ENCODE results near the gene VSX1. TPM values are rescaled to one million over a fixed set of nuclear protein-coding genes. Genes with fewer than 3 reads are reported as not detected.

Gene VSX1
- not detected in 2 replicates for polyA plus RNA-seq (2013)

- H2BK5ac ChIP-seq (ENCODE audit: low read depth, low read length, poor library complexity) = no peak within 1 kb of the TSS
- H2BK120ac ChIP-seq (ENCODE audit: insufficient read depth, low read length, poor library complexity) = no peak within 1 kb of the TSS
- no peak within 1 kb of the TSS for H2AK5ac ChIP-seq (ENCODE audit: low read length)
- H3K79me2 ChIP-seq (ENCODE audit: control insufficient read depth, insufficient read depth, low read length, poor library complexity) = no peaks in the 10 kb centered on the region
- no peak within 1 kb of the TSS for H3K27ac ChIP-seq (ENCODE audit: low read depth, low read length)
- no peak within 1 kb of the TSS for H2BK12ac ChIP-seq (ENCODE audit: low read length)
- no CpG with 5 or more reads among the region's 67 CpGs for WGBS (ENCODE audit: extremely low coverage, insufficient coverage, insufficient read length)
- H3K4me1 ChIP-seq (ENCODE audit: control insufficient read depth in 1 of 2, insufficient read depth in 2 of 2, low read length in 2 of 2) = peaks cover 6 to 7% of the 10 kb centered on the region in 2 experiments
- H3K27me3 ChIP-seq (ENCODE audit: insufficient read depth, low read length) = peaks cover 65% of the 10 kb centered on the region
- H4K12ac ChIP-seq (ENCODE audit: low read depth, low read length) = no peak within 1 kb of the TSS
- no peak within 1 kb of the TSS for H3K4ac ChIP-seq (ENCODE audit: low read depth, low read length)
- no peak within 1 kb of the TSS for H2AFZ ChIP-seq (ENCODE audit: insufficient read depth, low read length, poor library complexity)
- no peak within 1 kb of the TSS for H3K18ac ChIP-seq (ENCODE audit: low read length)
- H3K14ac ChIP-seq (ENCODE audit: low read length) = no peak within 1 kb of the TSS
- no peaks in the 10 kb centered on the region for H3K36me3 ChIP-seq (ENCODE audit: control insufficient read depth in 1 of 2, insufficient read depth in 2 of 2, low read length in 2 of 2)
- H4K8ac ChIP-seq (ENCODE audit: low read depth, low read length) = no peak within 1 kb of the TSS
- H3K79me1 ChIP-seq (ENCODE audit: low read length) = no peaks in the 10 kb centered on the region
- peaks cover 28% of the 10 kb centered on the region for H3K9me3 ChIP-seq (ENCODE audit: insufficient read depth, low read depth, low read length)
- no peak within 1 kb of the TSS for H4K91ac ChIP-seq (ENCODE audit: low read depth, low read length)
- H3K9ac ChIP-seq (ENCODE audit: low read length) = no peak within 1 kb of the TSS
- H3K4me2 ChIP-seq (ENCODE audit: low read length) = peak within 1 kb of the TSS; percentile 48
- no peak within 1 kb of the TSS for H3K4me3 ChIP-seq (ENCODE audit: low read depth, low read length)
- no peak within 1 kb of the TSS for H3K23ac ChIP-seq (ENCODE audit: low read length)
- DNase-seq = no peak
Observed at GRCh38 chr20:25081730-25082497, at the start of gene VSX1. TSS of gene VSX1 (minus strand) at chr20:25082141. CDS start at chr20:25082096, 45 bp downstream.

- H3K4me2 ChIP-seq (ENCODE audit: low read length) = no peak overlapping the region
- H3K14ac ChIP-seq (ENCODE audit: low read length) = no peak overlapping the region
- no peak overlapping the region for H3K23ac ChIP-seq (ENCODE audit: low read length)
- no peak overlapping the region for H2BK12ac ChIP-seq (ENCODE audit: low read length)
- H3K9ac ChIP-seq (ENCODE audit: low read length) = no peak overlapping the region
- no peaks in the 10 kb centered on the region for H3K79me2 ChIP-seq (ENCODE audit: control insufficient read depth, insufficient read depth, low read length, poor library complexity)
- no peak overlapping the region for H2BK120ac ChIP-seq (ENCODE audit: insufficient read depth, low read length, poor library complexity)
- H4K8ac ChIP-seq (ENCODE audit: low read depth, low read length) = no peak overlapping the region
- H3K4me1 ChIP-seq (ENCODE audit: control insufficient read depth in 1 of 2, insufficient read depth in 2 of 2, low read length in 2 of 2) = no peaks in the 10 kb centered on the region
- H3K79me1 ChIP-seq (ENCODE audit: low read length) = no peaks in the 10 kb centered on the region
- peaks cover 2% of the 10 kb centered on the region for H3K9me3 ChIP-seq (ENCODE audit: insufficient read depth, low read depth, low read length)
- no peak for DNase-seq
- H4K12ac ChIP-seq (ENCODE audit: low read depth, low read length) = no peak overlapping the region
- H3K18ac ChIP-seq (ENCODE audit: low read length) = no peak overlapping the region
- H2AK5ac ChIP-seq (ENCODE audit: low read length) = no peak overlapping the region
- WGBS (ENCODE audit: extremely low coverage, insufficient coverage, insufficient read length) = no CpG with 5 or more reads among the region's 7 CpGs
- no peak overlapping the region for H3K4ac ChIP-seq (ENCODE audit: low read depth, low read length)
- no peak overlapping the region for H2AFZ ChIP-seq (ENCODE audit: insufficient read depth, low read length, poor library complexity)
- no peaks in the 10 kb centered on the region for H3K36me3 ChIP-seq (ENCODE audit: control insufficient read depth in 1 of 2, insufficient read depth in 2 of 2, low read length in 2 of 2)
- H2BK5ac ChIP-seq (ENCODE audit: low read depth, low read length, poor library complexity) = no peak overlapping the region
- no peak overlapping the region for H4K91ac ChIP-seq (ENCODE audit: low read depth, low read length)
- no peak overlapping the region for H3K4me3 ChIP-seq (ENCODE audit: low read depth, low read length)
- no peaks in the 10 kb centered on the region for H3K27me3 ChIP-seq (ENCODE audit: insufficient read depth, low read length)
- no peak overlapping the region for H3K27ac ChIP-seq (ENCODE audit: low read depth, low read length)
Observed at GRCh38 chr20:25129908-25130307, 48.0 kb upstream of the VSX1 start.

- Histone ChIP-seq H4K12ac (ENCODE audit: low read depth, low read length) (no peak overlapping the region), H3K23ac (ENCODE audit: low read length) (no peak overlapping the region), H3K79me1 (ENCODE audit: low read length) (no peaks in the 10 kb centered on the region), H3K27me3 (ENCODE audit: insufficient read depth, low read length) (no peaks in the 10 kb centered on the region), H2BK5ac (ENCODE audit: low read depth, low read length, poor library complexity) (no peak overlapping the region), H3K4ac (ENCODE audit: low read depth, low read length) (no peak overlapping the region), H2AK5ac (ENCODE audit: low read length) (no peak overlapping the region), H3K9me3 (ENCODE audit: insufficient read depth, low read depth, low read length) (peaks cover 2% of the 10 kb centered on the region), H3K4me3 (ENCODE audit: low read depth, low read length) (no peak overlapping the region), H3K18ac (ENCODE audit: low read length) (no peak overlapping the region), H4K91ac (ENCODE audit: low read depth, low read length) (no peak overlapping the region), H3K4me1 (ENCODE audit: control insufficient read depth in 1 of 2, insufficient read depth in 2 of 2, low read length in 2 of 2) (no peaks in the 10 kb centered on the region), H4K8ac (ENCODE audit: low read depth, low read length) (no peak overlapping the region), H3K27ac (ENCODE audit: low read depth, low read length) (no peak overlapping the region), H3K36me3 (ENCODE audit: control insufficient read depth in 1 of 2, insufficient read depth in 2 of 2, low read length in 2 of 2) (no peaks in the 10 kb centered on the region), H2AFZ (ENCODE audit: insufficient read depth, low read length, poor library complexity) (no peak overlapping the region), H3K14ac (ENCODE audit: low read length) (no peak overlapping the region), H3K79me2 (ENCODE audit: control insufficient read depth, insufficient read depth, low read length, poor library complexity) (no peaks in the 10 kb centered on the region), H2BK120ac (ENCODE audit: insufficient read depth, low read length, poor library complexity) (no peak overlapping the region), H3K9ac (ENCODE audit: low read length) (no peak overlapping the region), H2BK12ac (ENCODE audit: low read length) (no peak overlapping the region), H3K4me2 (ENCODE audit: low read length) (no peak overlapping the region)
- no peak for DNase-seq
- no CpG with 5 or more reads among the region's 6 CpGs for WGBS (ENCODE audit: extremely low coverage, insufficient coverage, insufficient read length)
Observed at GRCh38 chr20:25129428-25129827, 47.5 kb upstream of the VSX1 start.

- Histone ChIP-seq H3K4me1 (ENCODE audit: control insufficient read depth in 1 of 2, insufficient read depth in 2 of 2, low read length in 2 of 2) (no peaks in the 10 kb centered on the region), H2BK12ac (ENCODE audit: low read length) (no peak overlapping the region), H4K91ac (ENCODE audit: low read depth, low read length) (no peak overlapping the region), H3K27ac (ENCODE audit: low read depth, low read length) (no peak overlapping the region), H3K79me1 (ENCODE audit: low read length) (no peaks in the 10 kb centered on the region), H3K14ac (ENCODE audit: low read length) (no peak overlapping the region), H3K9me3 (ENCODE audit: insufficient read depth, low read depth, low read length) (peaks cover 2% of the 10 kb centered on the region), H2BK5ac (ENCODE audit: low read depth, low read length, poor library complexity) (no peak overlapping the region), H3K18ac (ENCODE audit: low read length) (no peak overlapping the region), H3K4me3 (ENCODE audit: low read depth, low read length) (no peak overlapping the region), H3K4me2 (ENCODE audit: low read length) (no peak overlapping the region), H4K12ac (ENCODE audit: low read depth, low read length) (no peak overlapping the region), H3K9ac (ENCODE audit: low read length) (no peak overlapping the region), H2AFZ (ENCODE audit: insufficient read depth, low read length, poor library complexity) (no peak overlapping the region), H3K27me3 (ENCODE audit: insufficient read depth, low read length) (no peaks in the 10 kb centered on the region), H4K8ac (ENCODE audit: low read depth, low read length) (no peak overlapping the region), H2AK5ac (ENCODE audit: low read length) (no peak overlapping the region), H3K79me2 (ENCODE audit: control insufficient read depth, insufficient read depth, low read length, poor library complexity) (no peaks in the 10 kb centered on the region), H2BK120ac (ENCODE audit: insufficient read depth, low read length, poor library complexity) (no peak overlapping the region), H3K4ac (ENCODE audit: low read depth, low read length) (no peak overlapping the region), H3K36me3 (ENCODE audit: control insufficient read depth in 1 of 2, insufficient read depth in 2 of 2, low read length in 2 of 2) (no peaks in the 10 kb centered on the region), H3K23ac (ENCODE audit: low read length) (no peak overlapping the region)
- DNase-seq = no peak
- WGBS (ENCODE audit: extremely low coverage, insufficient coverage, insufficient read length) = no CpG with 5 or more reads among the region's 5 CpGs
Observed at GRCh38 chr20:25128649-25129048, 46.7 kb upstream of the VSX1 start.
